ENCODE results near the gene MAP3K19.

The MAP3K19 gene

GRCh38 chr2:134932864-134933526 lies 114.3 kb downstream of the MAP3K19 start:
- DNase-seq (ENCODE audit: low read depth, low spot score), result no peak

GRCh38 chr2:134927195-134927594 lies 120.1 kb downstream of the MAP3K19 start:
- no peak for DNase-seq (ENCODE audit: low read depth, low spot score)

- DNase-seq (ENCODE audit: low read depth, low spot score), result no peak
These were observed 120.9 kb downstream of the MAP3K19 start for GRCh38 chr2:134926231-134926931.

GRCh38 chr2:134924912-134925311 lies 122.3 kb downstream of the MAP3K19 start:
- DNase-seq (ENCODE audit: low read depth, low spot score), result no peak

- no peak for DNase-seq (ENCODE audit: low read depth, low spot score)
These were observed 127.7 kb downstream of the MAP3K19 start for GRCh38 chr2:134919341-134920210.

GRCh38 chr2:134918526-134919340 lies 128.5 kb downstream of the MAP3K19 start, which contains the start of gene CCNT2:
Gene CCNT2, plus strand, starts transcription at chr2:134918822. Its CDS starts 33 bp downstream, at chr2:134918855.
- peak; percentile 92 for DNase-seq (ENCODE audit: low read depth, low spot score)

- DNase-seq (ENCODE audit: low read depth, low spot score), result peak; percentile 54
These were observed 129.2 kb downstream of the MAP3K19 start for GRCh38 chr2:134917888-134918525.

- no peak for DNase-seq (ENCODE audit: low read depth, low spot score)
These were observed 129.8 kb downstream of the MAP3K19 start for GRCh38 chr2:134917360-134917865.

Data from iPS DF 19.7 (cell line).